GM12872 (cell line): ENCODE data around the gene MAN2B2.

Experiments
- CTCF ChIP-seq: IDR thresholded peaks from 3 replicates; pipeline ENCODE4 v1.5.1; 2011; ENCODE audit warnings: low read depth, mild to moderate bottlenecking, low read length, moderate library complexity; ENCODE audit not compliant: insufficient read depth

The MAN2B2 gene

GRCh38 chr4:6663596-6664393 lies 88.8 kb downstream of the MAN2B2 start:
- TF ChIP-seq CTCF, result no peak

- no peak for TF ChIP-seq CTCF
These were observed 90.3 kb downstream of the MAN2B2 start for GRCh38 chr4:6665320-6665654.

- no peak for TF ChIP-seq CTCF
These were observed 93.4 kb downstream of the MAN2B2 start for GRCh38 chr4:6668391-6668790.

- no peak for TF ChIP-seq CTCF
These were observed 96.7 kb downstream of the MAN2B2 start for GRCh38 chr4:6671648-6672047.

GRCh38 chr4:6672131-6672530 lies 97.1 kb downstream of the MAN2B2 start:
- no peak for TF ChIP-seq CTCF
